GM23338 (cell line): ENCODE data around the gene SEMA6B. TPM values are rescaled to one million over a fixed set of nuclear protein-coding genes. Genes with fewer than 3 reads are reported as not detected.

ENCODE experiments used
- ATAC-seq: fragments of 200-7000 bp; cut with Tn5 transposase; 3 replicates; pipeline ENCODE4 v1.9.1; 2020
- DNase-seq: peaks from one replicate; pipeline ENCODE4 v3.0.0-alpha.2; 2015; ENCODE audit warnings: low spot score
- H2AFZ ChIP-seq: fragments of 200-600 bp; sonication (generic); 2 replicates; pipeline ENCODE4 v1.8.0; 2016; ENCODE audit warnings: antibody characterized with exemption, mild to moderate bottlenecking, moderate library complexity
- H3F3A ChIP-seq: fragments of 200-600 bp; sonication (generic); replicated peaks from 2 replicates; pipeline ENCODE4 v1.8.0; 2017; ENCODE audit warnings: antibody characterized with exemption, mixed run types, low read depth
- H3K27ac ChIP-seq: fragments of 200-600 bp; sonication (generic); 2 replicates; pipeline ENCODE4 v1.6.1; 2016; ENCODE audit warnings: low read depth
- H3K27me3 ChIP-seq: fragments of 200-600 bp; sonication (generic); 2 replicates; pipeline ENCODE4 v1.8.0; 2016; ENCODE audit warnings: mild to moderate bottlenecking, mixed run types, moderate library complexity; ENCODE audit not compliant: insufficient read depth
- H3K36me3 ChIP-seq: fragments of 200-600 bp; sonication (generic); 2 replicates; pipeline ENCODE4 v1.8.0; 2016; ENCODE audit warnings: mild to moderate bottlenecking; ENCODE audit not compliant: insufficient read depth
- H3K4me1 ChIP-seq: fragments of 200-600 bp; sonication (generic); 2 replicates; pipeline ENCODE4 v1.8.0; 2016; ENCODE audit warnings: mild to moderate bottlenecking, moderate library complexity; ENCODE audit not compliant: insufficient read depth
- H3K4me2 ChIP-seq: fragments of 200-600 bp; sonication (generic); 2 replicates; pipeline ENCODE4 v1.7.1; 2017; ENCODE audit warnings: mixed run types
- H3K4me3 ChIP-seq: fragments of 200-600 bp; sonication (generic); 2 replicates; pipeline ENCODE4 v1.6.1; 2016; ENCODE audit warnings: mixed run types
- H3K79me2 ChIP-seq: fragments of 200-600 bp; sonication (generic); replicated peaks from 2 replicates; pipeline ENCODE4 v1.8.0; 2017; ENCODE audit warnings: mild to moderate bottlenecking; ENCODE audit not compliant: insufficient read depth
- H3K9me2 ChIP-seq: fragments of 200-600 bp; sonication (generic); 2 replicates; pipeline ENCODE4 v1.8.0; 2017; ENCODE audit not compliant: insufficient read depth
- H4K20me1 ChIP-seq: fragments of 200-600 bp; sonication (generic); replicated peaks from 2 replicates; pipeline ENCODE4 v1.8.0; 2017; ENCODE audit warnings: mild to moderate bottlenecking; ENCODE audit not compliant: insufficient read depth
- H3K27ac Mint-ChIP-seq: 2 replicates; pipeline ENCODE4 v1.8.0; 2020; ENCODE audit warnings: inconsistent platforms, mild to moderate bottlenecking, moderate library complexity, mixed read lengths
- H3K27me3 Mint-ChIP-seq: 3 replicates; pipeline ENCODE4 v1.8.0; 2022; ENCODE audit warnings: low read depth, mild to moderate bottlenecking, moderate library complexity, mixed read lengths, inconsistent platforms; ENCODE audit not compliant: insufficient read depth, poor library complexity
- H3K36me3 Mint-ChIP-seq: 3 replicates; pipeline ENCODE4 v1.8.0; 2021; ENCODE audit warnings: low read depth, mild to moderate bottlenecking, inconsistent platforms, moderate library complexity, mixed read lengths
- H3K4me1 Mint-ChIP-seq: 3 replicates; pipeline ENCODE4 v1.8.0; 2020; ENCODE audit warnings: mild to moderate bottlenecking, inconsistent platforms, mixed read lengths
- H3K4me3 Mint-ChIP-seq: 3 replicates; pipeline ENCODE4 v1.8.0; 2021; ENCODE audit warnings: moderate library complexity, mild to moderate bottlenecking, inconsistent platforms, mixed read lengths
- H3K9me3 Mint-ChIP-seq: 3 replicates; pipeline ENCODE4 v1.8.0; 2020; ENCODE audit warnings: moderate library complexity, mild to moderate bottlenecking, inconsistent platforms, mixed read lengths
- CREB1 ChIP-seq: fragments of 250-450 bp; sonication (Bioruptor Pico); IDR thresholded peaks from 2 replicates; pipeline ENCODE4 v1.5.0; 2020; ENCODE audit warnings: low read depth, mild to moderate bottlenecking, moderate library complexity
- CTCF ChIP-seq, 2 experiments: fragments of 200-600 bp in 1 of 2; sonication (generic) in 1 of 2; conservative IDR thresholded peaks; 2 replicates each; pipeline versions ENCODE4 v1.5.1 to v1.6.1; 2016 to 2017; ENCODE audit warnings: antibody characterized with exemption in 2 of 2, low read depth in 2 of 2, mild to moderate bottlenecking in 2 of 2, moderate library complexity in 1 of 2
- EZH2 ChIP-seq: fragments of 200-600 bp; sonication (generic); IDR thresholded peaks from one replicate; pipeline ENCODE4 v1.8.0; 2017; ENCODE audit warnings: antibody characterized with exemption, mild to moderate bottlenecking, low read depth; ENCODE audit not compliant: unreplicated experiment
- EZH2phosphoT487 ChIP-seq: fragments of 200-600 bp; sonication (generic); IDR thresholded peaks from one replicate; pipeline ENCODE4 v1.8.1; 2018; ENCODE audit warnings: antibody characterized with exemption; ENCODE audit not compliant: unreplicated experiment
- POLR2AphosphoS5 ChIP-seq: IDR thresholded peaks from 2 replicates; pipeline ENCODE4 v1.6.1; 2016; ENCODE audit warnings: antibody characterized with exemption, low read depth
- REST ChIP-seq: IDR thresholded peaks from one replicate; pipeline ENCODE4 v1.6.1; 2018; ENCODE audit warnings: antibody characterized with exemption; ENCODE audit not compliant: unreplicated experiment
- STAT1 ChIP-seq: IDR thresholded peaks from one replicate; pipeline ENCODE4 v1.6.1; 2016; ENCODE audit warnings: antibody characterized with exemption; ENCODE audit not compliant: unreplicated experiment
- ZNF114 ChIP-seq: fragments of 250-450 bp; sonication (Bioruptor Pico); IDR thresholded peaks from 2 replicates; pipeline ENCODE4 v1.5.0; 2020; ENCODE audit warnings: mild to moderate bottlenecking, moderate library complexity
- ZNF331 ChIP-seq: fragments of 250-450 bp; sonication (Bioruptor Pico); IDR thresholded peaks from 2 replicates; pipeline ENCODE4 v1.5.0; 2020; ENCODE audit warnings: low read depth, mild to moderate bottlenecking, moderate library complexity
- polyA plus RNA-seq: library from polyadenylated mRNA; unstranded; fragments of >200 nt; fragmentation: Nextera tagmentation; extraction: Ambion mirVana; gene quantifications from 2 replicates; pipeline ENCODE4 v1.2.1, GENCODE V29; 2016
- total RNA-seq: library from RNA; depleted of rRNA; stranded (reverse); fragments of >200 nt; shearing (Covaris generic); gene quantifications from 2 replicates; pipeline ENCODE4 v1.2.3, GENCODE V29; 2014
- TF ChIP-seq, protein P1 (sequence below): IDR thresholded peaks from 2 replicates; pipeline ENCODE4 v1.6.1; 2016; ENCODE audit warnings: antibody characterized with exemption

Gene SEMA6B
- total and polyA plus RNA-seq, 2 experiments from 2014 or later, result 5.3 to 42.7 TPM

- H3K27ac Mint-ChIP-seq, result no peak overlapping the region
- Histone ChIP-seq H4K20me1 (no peaks in the 10 kb centered on the region), H3K4me1 (no peaks in the 10 kb centered on the region), H3K79me2 (no peaks in the 10 kb centered on the region), H3K27me3 (peaks cover 39% of the 10 kb centered on the region; the same call in 1 of the 2 replicates), H2AFZ (no peak overlapping the region), H3K4me3 (no peak overlapping the region), H3K27ac (no peak overlapping the region), H3K36me3 (no peaks in the 10 kb centered on the region), H3K4me2 (no peak overlapping the region), H3F3A (no peaks in the 10 kb centered on the region), H3K9me2 (no peaks in the 10 kb centered on the region)
- ATAC-seq (no peak), DNase-seq (no peak)
- H3K4me3 Mint-ChIP-seq, result no peak overlapping the region
- peaks cover 2% of the 10 kb centered on the region; the same call in 1 of the 3 replicates for H3K36me3 Mint-ChIP-seq
- H3K4me1 Mint-ChIP-seq, result peaks cover 4% of the 10 kb centered on the region
- peaks cover 3% of the 10 kb centered on the region; the same call in 2 of the 3 replicates for H3K9me3 Mint-ChIP-seq
- H3K27me3 Mint-ChIP-seq, result peaks cover 50% of the 10 kb centered on the region
- TF ChIP-seq CREB1 (CRISPR knock-in tag) (no peak), CTCF (conservative IDR thresholded peaks at IDR 0.05; ENCODE audit: low read depth in 2 of 2) (no peak), EZH2phosphoT487 (no peak), EZH2 (no peak), ZNF114 (CRISPR knock-in tag) (no peak), POLR2AphosphoS5 (no peak)
- TF ChIP-seq, protein P1, sequence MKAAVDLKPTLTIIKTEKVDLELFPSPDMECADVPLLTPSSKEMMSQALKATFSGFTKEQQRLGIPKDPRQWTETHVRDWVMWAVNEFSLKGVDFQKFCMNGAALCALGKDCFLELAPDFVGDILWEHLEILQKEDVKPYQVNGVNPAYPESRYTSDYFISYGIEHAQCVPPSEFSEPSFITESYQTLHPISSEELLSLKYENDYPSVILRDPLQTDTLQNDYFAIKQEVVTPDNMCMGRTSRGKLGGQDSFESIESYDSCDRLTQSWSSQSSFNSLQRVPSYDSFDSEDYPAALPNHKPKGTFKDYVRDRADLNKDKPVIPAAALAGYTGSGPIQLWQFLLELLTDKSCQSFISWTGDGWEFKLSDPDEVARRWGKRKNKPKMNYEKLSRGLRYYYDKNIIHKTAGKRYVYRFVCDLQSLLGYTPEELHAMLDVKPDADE, result no peak
Observed at GRCh38 chr19:4515732-4516131, 43.8 kb downstream of the SEMA6B start.

- Mint-ChIP-seq H3K4me3 (no peak overlapping the region), H3K4me1 (no peaks in the 10 kb centered on the region), H3K9me3 (no peaks in the 10 kb centered on the region; the same call in 2 of the 3 replicates), H3K36me3 (no peaks in the 10 kb centered on the region), H3K27ac (no peak overlapping the region), H3K27me3 (peaks cover 46% of the 10 kb centered on the region)
- no peak overlapping the region for H3K4me3 ChIP-seq
- H3K9me2 ChIP-seq, result no peaks in the 10 kb centered on the region
- H4K20me1 ChIP-seq, result no peaks in the 10 kb centered on the region; the same call in 1 of the 2 replicates
- no peak overlapping the region for H3K27ac ChIP-seq
- no peak overlapping the region for H3K4me2 ChIP-seq
- H3K36me3 ChIP-seq, result no peaks in the 10 kb centered on the region
- DNase-seq, result no peak
- H3F3A ChIP-seq, result no peaks in the 10 kb centered on the region
- no peak overlapping the region for H2AFZ ChIP-seq
- no peak for ATAC-seq
- peaks cover 51% of the 10 kb centered on the region; the same call in 1 of the 2 replicates for H3K27me3 ChIP-seq
- H3K79me2 ChIP-seq, result no peaks in the 10 kb centered on the region
- H3K4me1 ChIP-seq, result no peaks in the 10 kb centered on the region
- TF ChIP-seq CTCF (conservative IDR thresholded peaks at IDR 0.05; ENCODE audit: low read depth in 2 of 2) (no peak), CREB1 (CRISPR knock-in tag) (no peak), EZH2 (no peak), ZNF114 (CRISPR knock-in tag) (no peak), POLR2AphosphoS5 (no peak), REST (no peak), EZH2phosphoT487 (no peak), STAT1 (no peak), ZNF331 (CRISPR knock-in tag) (no peak)
Observed at GRCh38 chr19:4513248-4513647, 46.2 kb downstream of the SEMA6B start.
